DOHH2 (cell line): ENCODE data around the gene SLC22A2.

Experiments
- EZH2phosphoT487 ChIP-seq: fragments of 200-600 bp; sonication (generic); IDR thresholded peaks from 2 replicates; pipeline ENCODE4 v1.6.1; 2017; ENCODE audit warnings: borderline replicate concordance, mild to moderate bottlenecking, antibody characterized with exemption, low read length, moderate library complexity, mixed read lengths
- TF ChIP-seq, protein P1 (sequence below): fragments of 200-600 bp; sonication (generic); IDR thresholded peaks from one replicate; pipeline ENCODE4 v1.5.1; 2014; ENCODE audit warnings: antibody characterized with exemption, mild to moderate bottlenecking, low read depth, low read length; ENCODE audit not compliant: poor library complexity, severe bottlenecking

DNA sequence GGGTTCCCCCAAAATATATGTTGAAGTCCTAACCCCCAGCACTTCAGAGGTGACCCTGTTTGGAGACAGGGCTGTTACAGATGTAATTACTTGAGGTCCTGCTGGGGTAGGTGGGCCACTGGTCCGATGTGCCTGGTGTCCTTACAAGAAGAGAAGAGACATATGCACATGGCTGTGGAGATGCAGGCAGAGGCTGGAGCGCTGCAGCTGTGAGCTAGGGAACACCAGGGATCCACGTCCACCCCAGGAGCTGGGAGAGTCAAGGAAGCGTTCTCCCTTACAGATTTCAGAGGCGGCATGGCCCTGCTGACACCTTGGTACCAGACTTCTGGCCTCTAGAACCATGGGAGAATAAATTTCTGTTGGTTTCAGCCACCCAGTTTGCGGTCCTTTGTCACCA is 11.7 kb upstream of the SLC22A2 start:
- TF ChIP-seq EZH2phosphoT487, result no peak
- TF ChIP-seq, protein P1, sequence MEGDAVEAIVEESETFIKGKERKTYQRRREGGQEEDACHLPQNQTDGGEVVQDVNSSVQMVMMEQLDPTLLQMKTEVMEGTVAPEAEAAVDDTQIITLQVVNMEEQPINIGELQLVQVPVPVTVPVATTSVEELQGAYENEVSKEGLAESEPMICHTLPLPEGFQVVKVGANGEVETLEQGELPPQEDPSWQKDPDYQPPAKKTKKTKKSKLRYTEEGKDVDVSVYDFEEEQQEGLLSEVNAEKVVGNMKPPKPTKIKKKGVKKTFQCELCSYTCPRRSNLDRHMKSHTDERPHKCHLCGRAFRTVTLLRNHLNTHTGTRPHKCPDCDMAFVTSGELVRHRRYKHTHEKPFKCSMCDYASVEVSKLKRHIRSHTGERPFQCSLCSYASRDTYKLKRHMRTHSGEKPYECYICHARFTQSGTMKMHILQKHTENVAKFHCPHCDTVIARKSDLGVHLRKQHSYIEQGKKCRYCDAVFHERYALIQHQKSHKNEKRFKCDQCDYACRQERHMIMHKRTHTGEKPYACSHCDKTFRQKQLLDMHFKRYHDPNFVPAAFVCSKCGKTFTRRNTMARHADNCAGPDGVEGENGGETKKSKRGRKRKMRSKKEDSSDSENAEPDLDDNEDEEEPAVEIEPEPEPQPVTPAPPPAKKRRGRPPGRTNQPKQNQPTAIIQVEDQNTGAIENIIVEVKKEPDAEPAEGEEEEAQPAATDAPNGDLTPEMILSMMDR, result no peak
